Activated CD4-positive, alpha-beta T cell treated with anti-CD3 and anti-CD28 coated beads, Interleukin-2, amount 50 U/mL, for 16 hours (primary cell): ENCODE results near the gene UGCG.
"Not testable (repeated sequence)": the region's sequence is repeated elsewhere in the genome, so short reads cannot be mapped to it uniquely, and the experiment has no call there.

Experiments
- DNase-seq: peaks from one replicate; pipeline ENCODE4 v3.0.0-alpha.2; 2020

UGCG gene

DNA sequence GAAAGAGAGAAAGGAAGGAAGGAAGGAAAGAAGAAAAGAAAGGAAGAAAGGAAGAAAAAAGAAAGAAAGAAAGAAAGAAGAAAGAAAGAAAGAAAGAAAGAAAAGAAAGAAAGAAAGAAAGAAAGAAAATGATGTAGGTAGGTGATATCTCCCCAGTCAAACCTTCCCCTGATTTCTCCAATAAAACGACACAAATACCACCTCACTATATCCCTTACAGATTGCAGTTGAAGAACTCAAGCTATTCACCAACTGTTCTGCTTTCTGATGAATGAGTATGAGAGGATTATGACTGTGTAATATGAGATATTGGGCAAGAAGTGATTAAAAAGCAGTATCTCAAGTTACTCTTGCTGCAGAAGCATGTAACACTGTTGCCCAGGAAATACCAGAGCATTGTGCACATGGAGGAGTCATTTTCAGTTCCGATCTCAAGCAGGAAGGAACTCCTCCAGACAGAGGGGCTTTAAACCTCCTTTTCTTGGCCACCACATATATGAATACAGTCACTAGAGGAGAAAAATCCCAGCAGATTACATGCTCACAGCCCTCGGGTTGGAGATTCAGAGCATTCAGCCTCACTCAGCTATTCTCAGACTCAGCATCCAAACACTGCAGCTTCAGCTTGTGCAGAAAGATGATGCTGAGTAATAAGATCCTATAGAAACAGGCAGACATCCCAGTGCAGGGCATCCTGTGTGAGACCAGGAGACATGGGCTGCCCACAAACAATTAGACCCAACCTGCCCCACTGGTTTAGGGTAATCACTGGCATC is 61.4 kb downstream of the UGCG start:
- DNase-seq: peak; percentile 40

DNA sequence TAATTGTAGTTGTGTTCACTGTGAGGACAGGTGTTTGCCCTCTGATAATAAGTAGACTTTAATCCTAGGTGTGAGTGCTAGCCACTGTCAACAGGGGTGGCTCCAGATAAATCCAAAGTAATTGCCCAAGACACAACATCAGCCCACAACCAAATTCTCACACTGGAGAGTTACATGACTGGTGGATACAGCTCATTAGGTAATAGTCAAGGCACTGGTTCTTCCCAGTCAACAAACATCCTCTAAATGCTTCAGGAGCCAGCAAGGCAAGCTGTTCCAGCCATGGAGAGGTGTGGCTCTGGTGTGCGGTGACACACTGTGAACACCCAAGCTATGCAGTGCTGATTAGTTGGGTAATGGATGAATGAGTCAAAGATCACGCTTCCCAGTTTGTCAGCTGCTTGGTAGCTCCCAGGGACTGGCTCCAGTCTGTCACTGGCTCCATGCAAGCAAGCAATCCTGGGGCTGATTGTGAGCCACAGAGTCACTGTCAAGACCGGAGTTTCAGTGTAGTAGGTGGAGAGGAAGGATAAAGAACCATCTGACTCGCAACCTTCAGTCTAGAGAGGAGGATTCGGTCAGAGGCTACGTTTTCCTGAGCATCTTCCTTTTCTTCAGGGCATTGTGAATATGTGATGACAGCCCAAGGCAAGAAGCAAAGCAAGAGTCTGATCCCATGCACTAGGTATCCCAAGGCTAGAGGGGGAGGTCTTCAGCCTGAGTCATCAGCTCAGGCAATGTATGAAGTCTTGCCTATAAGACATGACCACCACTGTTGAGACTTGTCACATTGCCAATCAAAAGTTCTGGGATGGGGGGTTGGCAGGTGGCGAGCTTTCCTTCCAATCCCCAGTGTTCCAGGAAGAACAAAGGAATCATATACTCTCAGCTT is 63.1 kb downstream of the UGCG start:
- DNase-seq: no peak

DNA sequence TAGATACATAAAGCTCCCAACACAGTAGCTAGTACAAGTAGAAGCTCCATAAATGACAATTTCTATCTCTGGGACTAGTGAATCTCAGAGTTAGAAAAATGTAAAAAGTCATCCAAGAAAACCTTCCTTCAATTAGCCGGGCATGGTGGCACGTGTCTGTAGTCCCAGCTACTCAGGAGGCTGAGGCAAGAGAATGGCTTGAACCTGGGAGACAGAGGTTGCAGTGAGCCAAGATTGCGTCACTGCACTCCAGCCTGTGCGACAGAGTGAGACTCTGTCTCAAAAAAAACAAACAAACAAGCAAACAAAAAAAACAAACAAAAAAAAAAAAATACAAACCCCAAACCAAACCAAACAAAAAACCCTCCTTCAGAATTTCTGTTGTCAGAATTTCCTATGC is 63.9 kb downstream of the UGCG start:
- not testable (repeated sequence) for DNase-seq

GRCh38 chr9:111961009-111961408 is 64.4 kb downstream of the UGCG start:
- DNase-seq: no peak

DNA sequence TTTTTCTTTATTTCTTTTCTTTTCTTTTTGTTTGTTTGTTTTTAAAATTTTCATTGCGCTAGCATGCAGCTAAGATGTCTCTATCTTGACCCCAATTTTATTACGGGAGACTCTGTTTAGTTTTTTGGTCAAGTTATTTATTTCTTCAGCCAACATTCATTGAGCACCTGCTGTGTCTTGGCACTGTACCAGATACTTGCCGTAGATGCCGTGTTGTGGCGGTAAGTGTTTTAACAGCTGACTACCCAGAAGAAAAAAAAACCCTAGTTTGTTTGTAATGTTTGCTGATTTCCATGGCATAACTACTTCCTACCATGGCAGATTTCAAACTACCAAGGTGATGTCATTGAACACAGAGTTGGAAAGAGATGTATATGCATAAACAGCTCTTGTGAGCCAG is 65.0 kb downstream of the UGCG start:
- no peak for DNase-seq

DNA sequence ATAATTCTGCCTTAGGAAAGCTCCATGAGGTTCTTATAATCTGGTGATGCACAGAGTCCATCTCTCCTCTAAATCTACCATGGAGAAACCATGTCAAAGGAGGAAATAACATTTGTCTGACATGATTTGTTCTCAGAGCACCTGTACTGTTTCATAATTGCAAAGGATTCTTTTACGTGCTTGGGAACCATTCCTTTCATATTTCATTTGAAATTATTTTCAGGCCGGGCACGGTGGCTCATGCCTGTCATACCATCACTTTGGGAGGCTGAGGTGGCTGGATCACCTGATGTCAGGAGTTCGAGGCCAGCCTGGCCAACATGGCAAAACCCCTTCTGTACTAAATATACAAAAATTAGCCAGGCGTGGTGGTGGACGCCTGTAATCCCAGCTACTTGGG is 65.4 kb downstream of the UGCG start:
- DNase-seq: no peak

DNA sequence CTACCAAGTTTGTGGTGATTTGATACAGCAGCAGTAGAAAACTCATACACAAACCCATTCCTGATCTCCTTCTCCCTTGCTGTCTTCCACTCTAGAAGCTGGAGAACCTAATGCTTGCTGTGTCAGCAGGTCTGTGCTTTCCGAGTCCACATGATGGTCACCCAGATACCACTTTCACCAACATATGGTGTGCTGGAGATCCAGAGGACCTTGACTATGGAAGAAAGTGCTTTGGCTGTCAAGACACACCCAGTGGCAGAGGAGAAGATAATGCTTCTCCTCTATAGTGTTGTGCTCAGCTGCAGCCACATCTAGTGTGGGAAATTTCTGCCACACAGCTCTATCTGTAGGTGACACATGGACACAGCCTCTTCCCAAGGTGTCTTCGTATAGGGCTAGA is 67.4 kb downstream of the UGCG start:
- no peak for DNase-seq

DNA sequence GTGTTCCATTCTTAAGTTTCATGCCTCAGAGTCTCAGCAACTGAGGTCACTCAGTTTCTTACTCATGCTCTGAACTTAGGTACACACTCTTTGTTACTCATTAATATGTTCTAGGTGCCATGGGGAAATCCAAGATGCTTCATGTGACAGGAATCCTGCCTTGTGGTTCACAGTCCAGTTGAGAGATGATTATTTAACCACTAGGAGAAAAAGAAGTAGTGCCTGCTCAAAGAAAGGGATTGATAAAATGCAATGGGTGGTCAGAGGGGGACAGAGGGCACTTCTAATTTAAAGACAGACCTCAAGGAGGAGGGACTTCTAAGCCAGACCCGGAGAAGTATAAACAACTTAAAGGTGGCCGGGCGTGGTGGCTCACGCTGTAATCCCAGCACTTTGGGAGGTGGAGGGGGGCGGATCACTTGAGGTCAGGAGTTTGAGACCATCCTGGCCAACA is 69.0 kb downstream of the UGCG start:
- peak; percentile 27 for DNase-seq

DNA sequence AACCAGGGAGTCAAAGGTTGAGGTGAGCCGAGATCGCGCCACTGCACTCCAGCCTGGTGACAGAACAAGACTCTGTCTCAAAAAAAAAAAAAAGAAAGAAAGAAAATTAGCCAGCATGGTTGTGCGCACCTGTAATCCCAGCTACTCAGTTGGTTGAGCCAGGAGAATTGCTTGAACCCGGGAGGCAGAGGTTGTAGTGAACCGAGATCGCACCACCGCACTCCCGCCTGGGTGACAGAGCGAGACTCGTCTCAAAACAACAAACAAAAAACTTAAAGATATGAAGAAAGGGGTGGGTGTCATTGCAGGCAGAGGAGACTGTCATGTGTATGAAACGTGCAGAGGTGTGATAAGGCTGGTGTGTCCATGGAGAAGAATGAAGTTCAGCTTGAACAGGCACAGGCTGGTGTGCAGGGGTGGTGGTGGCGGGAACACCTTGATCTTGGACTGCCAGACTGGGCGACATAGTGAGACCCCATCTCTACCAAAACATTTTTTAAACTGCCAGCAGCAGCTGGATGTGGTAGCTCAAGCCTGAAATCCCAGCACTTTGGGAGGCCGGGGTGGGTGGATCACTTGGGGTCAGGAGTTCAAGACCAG is 69.6 kb downstream of the UGCG start:
- DNase-seq: no peak

GRCh38 chr9:111966861-111967291 is 70.3 kb downstream of the UGCG start:
- DNase-seq: no peak

DNA sequence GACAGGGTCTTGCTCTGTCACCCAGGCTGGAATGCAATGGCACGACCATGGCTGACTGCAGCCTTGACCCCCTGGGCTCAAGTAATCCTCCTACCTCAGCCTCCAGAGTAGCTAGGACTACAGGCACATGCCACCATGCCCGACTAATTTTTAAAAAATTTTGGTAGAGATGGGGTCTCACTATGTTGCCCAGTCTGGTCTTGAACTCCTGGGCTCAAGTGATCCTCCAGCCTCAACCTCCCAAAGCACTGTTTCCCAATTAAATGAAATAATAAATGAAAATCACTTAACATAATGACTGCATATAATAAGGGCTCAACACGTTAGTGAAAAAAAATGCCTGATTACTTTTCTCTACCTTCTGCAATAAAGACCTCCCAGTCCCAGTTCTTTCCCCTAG is 71.0 kb downstream of the UGCG start:
- DNase-seq: no peak

- DNase-seq: no peak
These were observed 72.4 kb downstream of the UGCG start for GRCh38 chr9:111969061-111969460.

- DNase-seq: no peak
These were observed 73.0 kb downstream of the UGCG start for GRCh38 chr9:111969622-111970021.

GRCh38 chr9:111970827-111971226 is 74.2 kb downstream of the UGCG start:
- DNase-seq: no peak

DNA sequence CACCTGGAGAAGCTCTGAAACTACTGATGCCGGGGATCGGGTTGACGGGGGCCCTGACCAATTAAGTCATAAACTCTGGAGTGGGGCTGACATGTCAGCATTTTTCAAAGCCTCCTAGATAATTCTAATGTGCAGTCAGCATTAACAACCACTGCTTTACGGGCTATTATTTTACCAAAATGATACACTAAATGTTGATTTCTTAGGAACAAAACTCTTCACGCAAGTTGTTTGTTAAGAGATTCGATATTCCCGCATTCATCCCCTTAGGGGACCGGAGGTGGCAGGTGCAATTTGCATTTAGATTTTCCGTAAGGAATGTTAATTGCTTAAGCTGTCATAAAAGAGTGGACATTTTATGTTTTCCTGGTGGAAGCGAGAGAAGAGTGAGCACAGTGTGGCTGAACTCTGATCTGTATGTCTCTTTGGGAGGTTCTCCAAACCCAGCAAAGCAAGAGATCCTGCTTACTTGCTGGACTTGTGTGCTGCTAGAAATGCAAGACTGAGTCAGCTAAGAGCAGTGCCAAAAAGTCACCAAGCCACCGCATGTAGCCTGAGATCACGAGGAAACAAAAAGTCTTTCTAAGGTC is 77.6 kb downstream of the UGCG start:
- DNase-seq: no peak

GRCh38 chr9:111975709-111976108 is 79.1 kb downstream of the UGCG start:
- no peak for DNase-seq

- no peak for DNase-seq
These were observed 82.0 kb downstream of the UGCG start for GRCh38 chr9:111978616-111979015.

DNA sequence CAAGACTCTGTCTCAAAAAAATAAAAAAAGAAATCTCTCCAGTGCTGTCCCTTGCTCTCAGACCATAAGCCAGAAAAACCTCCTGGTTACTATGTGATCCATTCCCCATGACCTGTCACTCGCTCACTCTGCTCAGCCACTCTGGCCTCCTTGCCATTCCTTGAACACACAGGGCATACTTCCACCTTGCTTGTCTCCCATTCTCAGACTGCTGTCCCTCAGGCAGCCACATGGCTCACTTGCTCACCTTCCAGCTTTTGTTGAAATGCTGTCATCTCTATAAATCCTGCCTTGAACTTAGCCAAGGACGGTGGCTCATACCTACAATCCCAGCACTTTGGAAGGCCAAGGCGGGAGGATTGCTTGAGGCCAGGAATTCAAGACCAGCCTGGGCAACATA is 82.9 kb downstream of the UGCG start:
- no peak for DNase-seq

DNA sequence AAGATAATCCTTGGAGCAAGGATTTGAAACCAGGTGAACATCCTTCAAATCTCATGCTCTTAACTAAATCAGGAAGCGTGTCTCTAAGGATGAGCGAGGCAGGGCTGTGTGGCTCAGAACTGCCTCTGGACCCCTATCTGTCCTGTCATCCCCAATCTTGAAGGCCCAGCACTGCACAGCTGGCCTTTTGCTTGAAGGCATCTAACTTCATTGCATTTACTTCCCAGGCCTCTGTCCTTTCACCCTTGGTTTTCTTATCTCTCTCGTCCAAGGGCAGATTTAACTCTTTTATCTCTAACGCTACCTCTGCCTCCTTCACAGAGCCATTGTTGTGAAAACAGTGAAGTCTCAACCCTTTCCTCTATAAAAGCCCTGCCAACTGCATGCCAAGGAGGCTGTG is 83.8 kb downstream of the UGCG start:
- no peak for DNase-seq

GRCh38 chr9:111983484-111983908 is 86.9 kb downstream of the UGCG start:
- DNase-seq: no peak

DNA sequence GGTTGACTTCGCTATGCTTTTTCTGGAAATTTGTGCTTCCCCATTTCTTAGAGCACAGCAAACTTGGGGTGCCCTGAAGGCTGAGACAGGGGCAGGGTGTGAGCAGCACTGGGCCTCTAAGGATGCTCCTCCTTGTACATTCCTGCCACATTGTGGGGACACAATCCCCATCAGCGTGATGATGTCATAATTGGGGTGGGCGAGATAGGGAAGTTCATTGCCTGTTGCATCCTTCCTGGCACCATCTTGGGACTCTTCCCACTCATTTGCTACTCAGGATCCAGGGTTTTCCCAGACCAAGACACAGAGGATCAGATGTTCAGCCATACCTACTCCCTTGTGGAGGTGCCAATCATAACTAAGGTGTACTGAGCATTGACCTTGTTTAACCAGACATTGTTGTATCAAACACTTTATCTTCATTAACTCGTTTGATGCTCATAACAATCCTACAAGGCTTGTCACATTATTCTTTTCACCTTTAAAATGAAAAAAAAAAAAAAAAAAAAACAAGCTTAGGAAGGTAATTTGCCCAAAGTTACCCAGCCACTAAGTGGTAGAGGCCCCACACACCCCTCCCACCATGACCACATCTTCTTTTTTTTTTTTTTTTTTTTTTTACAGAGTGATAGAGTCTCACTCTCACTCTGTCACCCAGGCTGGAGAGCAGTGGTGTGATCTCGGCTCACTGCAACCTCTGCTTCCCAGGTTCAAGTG is 87.6 kb downstream of the UGCG start:
- no peak for DNase-seq
